AG08395 (cell line): ENCODE data around the gene HMGA1.
A peak's percentile ranks its signal among the peaks of the same experiment; 100 is the strongest.

ENCODE experiments used
- DNase-seq: peaks from one replicate; pipeline ENCODE4 v3.0.0; 2012; ENCODE audit warnings: mixed read lengths, low spot score

HMGA1 gene

DNA sequence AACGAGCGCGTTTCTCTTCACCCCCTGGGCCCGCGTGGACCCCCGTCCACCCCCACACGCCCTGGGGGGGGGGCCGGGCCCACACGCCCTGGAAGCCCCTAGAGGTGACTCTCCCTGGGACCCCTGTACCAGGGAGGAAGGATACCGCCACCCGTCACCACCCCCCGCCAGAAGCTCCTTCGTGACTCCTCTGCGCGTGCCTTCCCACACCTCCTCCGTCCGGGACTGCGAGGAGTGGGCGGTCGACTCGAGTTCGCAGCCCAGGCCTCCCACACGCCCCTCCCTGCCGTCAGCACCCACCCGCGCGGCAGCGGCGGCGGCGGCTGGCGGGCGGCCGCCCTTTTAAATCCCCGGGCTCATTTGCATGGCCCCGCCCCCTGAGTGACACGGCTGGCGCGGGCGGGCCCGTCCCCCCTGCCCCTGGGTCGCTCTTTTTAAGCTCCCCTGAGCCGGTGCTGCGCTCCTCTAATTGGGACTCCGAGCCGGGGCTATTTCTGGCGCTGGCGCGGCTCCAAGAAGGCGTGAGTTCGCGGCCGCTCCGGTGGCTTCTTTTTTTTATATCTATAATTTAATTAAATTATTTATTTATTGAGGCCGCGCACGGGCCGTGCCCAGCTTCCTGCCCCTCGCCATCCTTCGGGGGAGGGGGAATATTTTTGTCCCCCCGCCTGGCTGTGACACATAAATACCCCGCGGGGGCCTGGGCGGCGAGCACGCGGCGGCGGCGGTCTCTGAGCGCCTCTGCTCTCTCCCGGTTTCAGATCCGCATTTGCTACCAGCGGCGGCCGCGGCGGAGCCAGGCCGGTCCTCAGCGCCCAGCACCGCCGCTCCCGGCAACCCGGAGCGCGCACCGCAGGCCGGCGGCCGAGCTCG is at the start of gene HMGA1:
Gene HMGA1 (plus strand): TSS at position 431 of the 873 bp plus-strand sequence. CDS start 3,908 bp downstream, outside the sequence.
- peak; percentile 89 for DNase-seq

- no peak for DNase-seq
These were observed 46.7 kb upstream of the HMGA1 start for GRCh38 chr6:34189806-34190503.

DNA sequence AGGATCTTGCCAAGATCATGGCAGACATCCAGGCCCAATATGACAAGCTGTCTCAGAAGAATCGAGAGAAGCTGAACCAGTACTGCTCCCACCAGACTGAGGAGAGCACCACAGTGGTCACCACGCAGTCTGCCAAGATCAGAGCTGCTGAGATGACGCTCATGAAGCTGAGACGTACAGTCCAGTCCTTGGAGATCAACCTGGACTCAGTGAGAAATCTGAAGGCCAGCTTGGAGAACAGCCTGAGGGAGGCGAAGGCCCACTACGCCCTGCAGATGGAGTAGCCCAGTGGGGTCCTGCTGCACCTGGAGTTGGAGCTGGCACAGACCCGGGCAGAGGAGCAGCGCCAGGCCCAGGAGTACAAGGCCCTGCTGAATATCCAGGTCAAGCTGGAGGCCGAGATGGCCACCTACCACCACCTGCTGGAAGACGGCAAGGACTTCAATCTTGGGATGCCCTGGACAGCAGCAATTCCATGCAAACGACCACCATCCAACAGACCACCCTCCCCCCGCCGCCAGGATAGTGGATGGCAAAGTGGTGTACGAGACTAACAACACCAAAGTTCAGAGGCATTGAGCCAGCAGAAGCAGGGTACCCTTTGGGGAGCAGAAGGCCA is 46.1 kb upstream of the HMGA1 start:
- no peak for DNase-seq

- no peak for DNase-seq
These were observed 41.9 kb upstream of the HMGA1 start for GRCh38 chr6:34194772-34195171.

- no peak for DNase-seq
These were observed 41.0 kb upstream of the HMGA1 start for GRCh38 chr6:34195726-34196115.

GRCh38 chr6:34196116-34196832 is 40.4 kb upstream of the HMGA1 start:
- peak; percentile 92 for DNase-seq

DNA sequence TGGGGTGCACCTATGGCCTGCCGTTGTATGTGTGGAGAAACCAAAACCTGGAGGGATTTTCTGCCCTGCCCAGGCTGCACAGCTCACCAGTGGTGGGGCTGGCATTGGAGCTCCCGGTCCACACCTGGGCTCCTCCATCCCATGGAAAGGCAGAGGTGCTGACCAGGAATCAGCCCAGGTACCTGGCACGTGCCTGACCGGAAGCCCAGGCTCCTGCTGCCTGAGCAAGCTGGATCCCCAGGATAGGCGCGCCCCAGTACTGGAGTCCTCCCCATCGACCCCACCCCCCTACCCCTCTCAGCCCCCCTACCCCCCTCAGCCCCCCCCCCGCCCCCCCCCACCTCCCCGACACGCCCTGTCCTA is 39.9 kb upstream of the HMGA1 start:
- no peak for DNase-seq

DNA sequence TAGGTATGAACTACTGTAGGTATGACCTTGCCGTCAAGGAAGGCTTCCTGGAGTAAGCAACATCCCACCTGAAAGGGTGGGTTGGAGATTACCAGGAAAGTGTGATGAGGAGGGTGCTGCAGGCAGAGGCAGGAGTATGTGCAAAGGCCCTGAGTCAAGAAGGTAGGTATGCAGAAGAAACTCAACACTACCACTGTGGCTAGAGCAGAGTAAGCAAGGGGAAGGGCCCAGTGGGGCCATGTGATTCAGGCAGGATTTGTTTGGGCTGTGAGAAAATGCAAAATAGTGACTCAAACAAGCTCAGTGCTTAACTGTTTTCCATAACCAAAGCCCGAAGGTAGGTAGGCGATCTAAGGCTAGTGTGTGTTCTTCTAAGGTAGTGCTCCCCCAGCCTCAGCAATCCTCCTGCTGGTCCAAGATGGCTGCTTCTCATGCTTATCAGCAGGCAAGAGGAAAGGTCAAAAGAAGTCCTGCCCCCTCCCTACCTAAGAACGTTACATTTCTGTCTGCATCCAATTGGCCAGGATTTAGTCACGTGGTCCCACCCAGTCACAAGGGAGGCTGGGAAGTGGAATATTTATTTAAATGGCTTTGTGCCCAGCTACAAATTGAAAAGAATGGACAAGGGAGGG is 36.2 kb upstream of the HMGA1 start:
- DNase-seq = no peak

DNA sequence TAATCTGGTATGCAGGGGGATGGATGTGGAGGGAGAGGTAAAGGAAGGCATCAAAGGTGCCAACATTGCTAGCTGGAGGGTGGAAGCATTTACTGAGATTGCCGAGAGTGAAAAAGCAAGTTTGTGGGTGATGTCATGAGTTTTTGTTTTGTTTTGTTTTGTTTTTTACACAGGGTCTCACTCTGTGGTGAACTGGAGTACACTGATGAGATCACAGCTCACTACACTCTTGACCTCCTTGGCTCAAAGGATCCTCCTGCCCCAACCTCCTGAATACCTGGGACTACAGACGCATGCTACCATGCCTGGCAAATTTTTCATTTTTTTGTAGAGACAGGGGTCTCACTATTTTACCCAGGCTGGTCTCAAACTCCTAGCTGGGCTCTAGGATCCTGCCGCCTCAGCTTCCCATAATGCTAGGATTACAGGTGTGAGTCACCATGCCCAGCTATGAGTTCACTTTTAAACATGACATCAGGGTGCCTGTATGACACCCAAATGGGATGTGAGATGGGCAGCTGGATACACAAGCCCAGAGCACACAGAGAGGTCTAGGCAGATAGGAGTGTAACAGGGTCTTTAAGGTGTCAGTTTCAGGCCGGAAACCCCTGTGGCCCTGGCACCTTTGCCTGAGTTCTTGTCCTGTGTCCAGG is 35.1 kb upstream of the HMGA1 start:
- no peak for DNase-seq

DNA sequence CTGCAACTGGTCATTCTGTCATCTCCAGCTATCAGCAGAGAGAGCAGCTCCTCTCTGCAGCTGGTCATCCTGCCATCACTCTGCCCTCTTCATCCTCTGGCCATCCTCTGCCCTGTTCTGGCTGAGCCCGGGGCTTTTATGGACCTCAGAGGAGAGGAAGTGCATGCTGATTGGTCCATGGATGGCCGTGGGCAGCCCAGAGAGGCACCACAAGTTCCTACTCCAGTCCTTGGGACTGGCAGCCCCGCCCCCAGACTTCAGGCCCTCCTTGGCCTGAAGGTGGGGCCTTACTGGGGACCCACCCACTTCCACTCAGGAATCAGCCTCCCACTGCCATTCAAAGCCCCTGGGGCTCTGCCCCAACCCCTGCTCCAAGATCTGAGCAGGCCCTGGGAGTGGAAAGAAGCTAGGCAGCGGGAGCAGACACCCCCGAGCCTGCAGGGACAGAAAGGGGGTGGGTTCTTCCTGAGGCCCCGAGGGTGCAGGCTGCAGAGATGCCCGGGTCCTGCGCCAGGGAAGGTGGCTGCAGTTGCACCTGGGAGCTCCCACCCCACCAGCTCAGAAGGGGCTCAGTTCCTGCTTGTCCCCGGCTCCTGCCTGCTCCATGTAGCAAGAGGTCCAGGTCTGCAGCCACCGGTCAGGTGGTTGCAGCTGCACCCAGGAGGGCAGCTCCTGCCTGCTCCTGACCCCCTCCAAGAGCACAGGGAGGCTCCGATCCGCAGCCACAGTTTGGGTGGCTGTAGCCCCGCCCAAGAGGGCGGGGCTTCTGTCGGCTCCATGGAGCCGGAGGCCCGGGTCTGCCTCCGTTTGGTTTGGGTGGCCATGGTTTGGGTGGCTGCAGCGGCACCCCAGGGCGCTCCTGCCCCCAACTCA is 34.1 kb upstream of the HMGA1 start:
- DNase-seq = no peak

GRCh38 chr6:34204693-34205092 is 32.0 kb upstream of the HMGA1 start:
- DNase-seq = no peak

DNA sequence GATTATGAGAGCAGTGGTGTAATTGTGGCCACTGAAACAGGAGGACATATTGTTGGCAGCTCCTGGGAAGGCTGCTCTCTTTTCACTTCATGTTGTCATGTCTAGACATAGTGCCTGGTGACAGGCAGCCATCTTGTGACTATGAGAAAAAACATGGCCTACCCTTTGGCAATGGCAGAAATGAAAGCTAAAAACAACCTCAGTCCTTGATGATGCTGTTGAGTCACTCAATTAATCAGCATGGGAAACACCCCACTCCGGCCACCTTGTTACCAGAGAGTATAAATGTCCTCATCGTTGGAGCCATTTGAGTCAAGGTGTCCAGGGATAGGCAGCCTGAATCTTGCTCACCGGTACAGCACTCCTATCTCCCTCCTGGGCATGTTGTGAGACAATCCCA is 31.2 kb upstream of the HMGA1 start:
- no peak for DNase-seq

DNA sequence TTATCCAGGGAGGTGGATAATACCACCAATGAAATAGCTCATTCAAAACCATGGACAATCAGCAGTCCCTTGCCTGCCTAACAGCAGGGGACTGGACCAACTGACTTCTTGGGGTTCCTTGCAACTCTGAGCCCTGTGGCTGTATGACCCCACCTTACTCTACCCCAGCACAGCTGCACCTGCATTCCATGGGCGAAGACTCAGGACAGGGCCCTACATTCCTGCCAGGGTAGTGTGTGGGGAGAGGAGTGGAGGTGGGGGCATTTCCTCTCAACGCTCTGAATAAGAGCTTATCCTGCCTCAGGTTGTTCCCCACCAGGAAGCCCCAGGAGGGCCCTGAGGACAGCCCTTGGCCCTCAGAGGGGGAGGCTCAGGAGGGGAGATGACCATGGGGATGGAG is 30.8 kb upstream of the HMGA1 start:
- no peak for DNase-seq

DNA sequence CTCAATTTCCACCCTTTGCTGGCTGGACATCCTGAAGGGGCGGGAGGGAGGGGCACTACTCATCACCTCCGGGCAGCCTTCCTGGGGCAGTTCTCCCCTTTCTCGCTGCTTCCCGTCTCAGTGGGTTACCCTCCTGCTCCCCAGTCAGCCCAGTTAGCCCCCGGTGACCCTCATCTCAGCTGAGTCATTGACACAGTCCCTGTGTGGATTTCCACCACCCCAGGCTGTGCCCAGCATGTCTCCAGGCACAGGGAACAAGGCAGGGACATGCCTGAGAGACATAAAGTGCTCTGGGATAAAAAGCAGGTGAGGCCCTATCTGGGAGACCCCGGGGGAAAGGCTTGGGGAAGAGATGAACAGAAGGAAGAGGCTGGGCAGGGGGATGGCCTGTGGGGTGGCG is 29.9 kb upstream of the HMGA1 start:
- no peak for DNase-seq

DNA sequence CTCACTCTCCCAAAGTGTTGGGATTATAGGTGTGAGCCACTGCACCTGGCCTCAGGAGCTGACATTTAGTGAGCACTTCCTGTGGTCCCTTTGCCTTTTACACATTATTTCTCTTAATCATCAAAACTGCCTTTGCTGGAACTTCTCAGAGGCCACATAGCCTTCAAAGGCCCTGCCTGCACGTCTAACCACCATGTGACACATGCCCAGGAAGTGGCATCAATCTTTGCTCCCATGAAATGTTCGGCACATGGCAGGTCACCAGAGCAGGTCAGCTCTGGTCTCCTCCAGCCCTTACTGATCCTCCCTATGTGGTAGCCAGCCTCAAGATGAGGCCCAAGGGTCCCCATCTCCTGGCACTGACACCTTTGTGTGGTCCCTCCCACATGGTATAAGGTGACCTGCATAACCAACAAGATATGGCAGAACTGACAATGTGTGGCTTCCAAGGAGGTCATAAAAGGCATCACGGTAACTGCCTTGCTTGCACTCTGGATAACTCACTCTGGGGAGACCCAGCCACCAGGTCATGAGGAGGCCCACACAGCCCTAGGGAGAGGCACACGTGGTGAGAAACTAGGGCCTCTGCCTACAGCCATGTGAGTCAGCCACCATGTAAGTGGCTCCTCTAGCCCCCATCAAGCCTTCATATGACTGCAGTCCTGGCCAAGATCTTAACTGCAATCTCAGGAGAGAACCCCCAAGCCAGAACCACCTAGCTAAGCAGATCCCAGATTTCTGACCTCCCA is 28.8 kb upstream of the HMGA1 start:
- no peak for DNase-seq

DNA sequence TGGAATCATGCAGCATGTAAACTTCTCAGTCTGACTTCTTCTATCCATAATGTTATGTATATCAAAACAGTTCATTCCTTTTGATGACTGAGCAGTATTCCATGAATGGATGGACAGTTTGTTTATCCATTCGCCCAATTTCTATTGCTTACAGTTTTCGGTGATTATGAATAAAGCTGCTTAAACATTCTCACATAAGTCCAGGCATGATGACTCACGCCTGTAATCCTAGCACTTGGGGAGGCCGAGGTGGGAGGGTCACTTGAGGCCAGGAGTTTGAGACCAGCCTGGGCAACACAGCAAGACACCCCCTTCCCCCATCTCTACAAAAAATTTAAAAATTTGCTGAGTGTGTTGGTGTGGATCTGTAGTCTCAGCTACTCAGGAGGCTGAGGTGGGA is 22.9 kb upstream of the HMGA1 start:
- DNase-seq = no peak

DNA sequence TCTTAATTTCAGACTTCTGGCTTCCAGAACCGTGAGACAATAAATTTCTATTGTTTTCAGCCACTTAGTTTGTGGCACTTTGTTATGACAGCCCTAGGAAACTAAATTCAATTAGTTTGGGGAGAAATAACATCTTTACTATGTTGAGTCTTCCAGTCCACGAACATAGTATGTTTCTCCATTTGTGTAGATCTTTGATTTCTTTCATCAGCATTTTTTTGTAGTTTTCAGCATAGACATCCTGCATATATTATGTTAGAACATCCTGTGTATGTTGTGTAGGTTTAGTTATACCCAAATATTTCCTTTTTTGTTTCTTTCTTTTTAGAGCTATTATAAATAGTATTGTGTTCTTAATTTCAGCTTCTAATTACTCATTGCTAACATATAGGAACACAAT is 18.0 kb upstream of the HMGA1 start:
- DNase-seq = no peak

DNA sequence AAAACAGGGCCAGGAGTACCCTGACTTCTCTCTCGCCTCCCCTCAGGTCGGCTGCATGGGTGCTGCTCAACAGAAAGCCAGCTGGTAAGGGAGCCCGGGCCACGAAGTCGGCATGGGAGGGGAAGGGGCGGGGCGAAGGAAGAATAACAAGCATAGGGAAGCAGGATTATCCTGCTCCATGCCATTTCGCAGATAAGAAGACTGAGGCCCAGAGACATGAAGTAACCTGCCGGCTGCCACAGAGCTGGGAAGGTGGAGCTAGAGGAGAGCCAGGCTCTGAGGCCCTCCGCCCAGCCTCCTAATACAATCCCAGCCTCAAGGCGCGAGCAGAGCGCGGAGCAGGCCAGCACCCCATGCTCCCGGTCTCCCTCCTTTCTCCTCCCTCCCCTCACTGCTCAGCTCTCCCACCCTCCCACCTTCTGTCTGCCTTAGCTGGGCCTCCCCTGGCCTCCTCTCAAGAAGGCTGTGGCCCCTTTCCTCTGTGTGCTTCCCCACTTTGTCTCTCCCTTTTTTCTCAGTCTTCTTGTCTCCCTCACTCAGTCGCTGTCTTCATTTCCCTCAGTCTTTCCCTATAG is 13.2 kb upstream of the HMGA1 start:
- no peak for DNase-seq
